ENCODE data around the gene TSC22D4. TPM values are rescaled to one million over a fixed set of nuclear protein-coding genes. Genes with fewer than 3 reads are reported as not detected.

TSC22D4 gene
- total and polyA plus RNA-seq, 7 experiments from 2014 or later: 23.7 to 124 (median 112) TPM

GRCh38 chr7:100430493-100431285 is 48.3 kb downstream of the TSC22D4 start:
- Mint-ChIP-seq H3K9me3 (peaks cover 0 to 20% (median 0%) of the 10 kb centered on the region in 11 donors), H3K36me3 (peaks cover 0 to 32% (median 13%) of the 10 kb centered on the region in 5 donors), H3K27me3 (peaks cover 0 to 24% (median 0%) of the 10 kb centered on the region in 5 donors), H3K4me3 (peak overlapping the region; percentile 81 to 97 (median 86)), H3K27ac (peak overlapping the region; percentile 77 to 100 (median 91)), H3K4me1 (peaks cover 33 to 69% (median 54%) of the 10 kb centered on the region in 7 donors)
- peak overlapping the region; percentile 97 for H3K27ac ChIP-seq (ENCODE audit: low read depth, low read length)
- H3K4me3 ChIP-seq (ENCODE audit: low read length): peak overlapping the region; percentile 88
- H3K4me1 ChIP-seq (ENCODE audit: control insufficient read depth in 2 of 2, insufficient read depth in 2 of 2, low read length in 2 of 2): peaks cover 32 to 44% of the 10 kb centered on the region in 2 donors
- H3K27me3 ChIP-seq (ENCODE audit: control insufficient read depth in 2 of 2, insufficient read depth in 2 of 2, low read length in 2 of 2): no peaks in the 10 kb centered on the region
- intact Hi-C loops (cut with micrococcal nuclease): loop anchor here in 1 of 2 donors (10.0 kb wide), 1 partner anchor 894 kb away; the partner anchor contains the start of gene IFT22
- DNase-seq (peak in 3 of 9 donors; percentile 25 to 41 (median 25)), ATAC-seq (no peak)
- POLR2A ChIA-PET: interaction anchor here (0.6 to 4.1 kb wide), 20 partner anchors 7 to 743 kb away, joined by 3 to 58 read pairs (median 4); partner anchors contain the start of genes FBXO24, LRCH4, MCM7 and POP7
- CTCF ChIA-PET: no interaction called here
- H3K9me3 ChIP-seq (ENCODE audit: control insufficient read depth in 2 of 3, low read length in 3 of 3): no peaks in the 10 kb centered on the region
- H3K36me3 ChIP-seq (ENCODE audit: control insufficient read depth in 2 of 3, insufficient read depth in 3 of 3, low read length in 3 of 3): peaks cover 0 to 38% (median 3%) of the 10 kb centered on the region in 3 experiments

DNA sequence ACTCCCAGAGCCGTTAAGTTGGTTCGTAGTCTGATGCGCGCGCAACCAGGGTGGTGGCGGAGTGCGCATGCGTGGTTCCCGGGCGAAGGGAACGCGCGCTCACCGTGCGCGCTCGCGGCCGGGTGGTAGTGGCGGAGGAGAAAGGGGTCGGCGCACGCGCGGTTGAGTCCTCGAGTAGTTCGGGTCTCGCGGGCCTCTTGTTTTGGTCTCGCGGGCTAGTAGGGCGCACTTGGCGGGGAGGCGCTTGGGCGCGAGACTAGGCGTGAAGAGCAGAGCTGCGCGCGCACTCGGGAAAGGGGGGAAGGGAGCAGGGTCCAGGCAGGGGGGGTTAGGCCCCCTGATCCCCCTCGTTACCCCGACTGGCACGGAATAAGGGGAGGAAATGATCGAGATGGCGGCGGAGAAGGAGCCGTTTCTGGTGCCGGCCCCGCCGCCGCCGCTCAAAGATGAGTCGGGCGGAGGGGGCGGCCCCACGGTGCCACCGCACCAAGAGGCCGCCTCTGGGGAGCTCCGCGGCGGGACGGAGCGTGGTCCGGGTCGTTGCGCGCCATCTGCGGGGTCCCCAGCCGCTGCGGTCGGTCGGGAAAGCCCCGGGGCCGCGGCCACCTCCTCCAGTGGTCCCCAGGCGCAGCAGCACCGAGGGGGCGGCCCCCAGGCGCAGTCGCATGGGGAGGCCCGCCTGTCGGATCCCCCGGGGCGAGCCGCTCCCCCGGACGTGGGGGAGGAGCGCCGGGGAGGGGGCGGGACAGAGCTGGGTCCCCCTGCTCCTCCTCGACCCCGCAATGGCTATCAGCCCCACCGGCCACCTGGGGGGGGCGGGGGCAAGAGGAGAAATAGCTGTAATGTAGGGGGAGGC is 49.1 kb downstream of the TSC22D4 start, which contains the start of gene MEPCE:
TSS of gene MEPCE (plus strand) at position 195 of the 856 bp plus-strand sequence. CDS start at position 383, 188 bp downstream.
- H3K27ac Mint-ChIP-seq: peak within 1 kb of the TSS; percentile 99 to 100 (median 100)
- DNase-seq: peak; percentile 94 to 98 (median 97)

DNA sequence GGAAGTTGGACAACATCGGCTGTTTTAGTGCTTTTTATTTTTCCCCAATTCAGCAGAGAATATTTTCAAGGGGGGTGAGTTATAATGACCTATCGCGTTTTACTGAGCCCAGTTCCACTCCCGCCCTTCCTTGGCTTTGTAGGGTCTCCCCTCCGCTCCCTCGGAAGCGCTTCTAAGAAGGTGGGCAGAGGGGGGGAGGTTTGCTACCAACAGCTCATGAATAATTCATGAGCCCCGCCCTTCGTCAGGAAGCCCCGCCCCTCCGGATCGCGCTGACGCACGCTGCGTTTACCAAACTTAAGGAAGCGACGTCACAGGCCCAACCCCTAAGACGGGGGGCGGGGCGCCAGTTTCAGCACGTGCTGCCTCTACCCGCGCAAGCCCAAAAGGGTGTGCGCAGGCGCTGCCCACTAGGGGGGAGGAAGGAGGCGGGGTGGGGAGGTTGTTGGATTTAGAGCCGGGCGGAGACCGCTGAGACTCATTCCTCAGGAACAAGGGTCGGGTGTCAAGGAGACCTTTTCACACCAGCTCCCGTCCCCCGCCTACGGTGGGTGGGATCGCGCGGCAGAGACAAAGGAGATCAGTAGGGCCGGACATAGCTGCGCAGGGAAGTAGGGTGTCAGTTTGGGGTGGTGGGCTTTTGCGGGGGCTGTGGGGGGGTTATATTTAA is 49.9 kb downstream of the TSC22D4 start:
- POLR2A ChIA-PET: interaction anchor here (0.6 to 4.1 kb wide), 46 partner anchors 8 to 1020 kb away, joined by 3 to 58 read pairs (median 6); partner anchors contain the start of genes AP4M1, ATP5MF, BUD31 and CNPY4
- peaks cover 22 to 56% (median 42%) of the 10 kb centered on the region in 7 donors for H3K4me1 Mint-ChIP-seq
- intact Hi-C loops (cut with micrococcal nuclease): loop anchor here (1.0 to 10.0 kb wide), 41 partner anchors 7 to 954 kb away; partner anchors contain the start of genes AP4M1 (in 2 of the 2), CNPY4 (in 2 of the 2), FBXO24 (in 2 of the 2) and GPC2 (in 2 of the 2)

More for the DNA sequence above, 49.1 kb downstream of the TSC22D4 start, which contains the start of gene MEPCE:
- H3K27me3 ChIP-seq (ENCODE audit: control insufficient read depth in 2 of 2, insufficient read depth in 2 of 2, low read length in 2 of 2): no peaks in the 10 kb centered on the region
- H3K4me1 Mint-ChIP-seq: peaks cover 28 to 64% (median 50%) of the 10 kb centered on the region in 7 donors
- peak within 1 kb of the TSS; percentile 88 for H3K4me3 ChIP-seq (ENCODE audit: low read length)
- intact Hi-C loops (cut with micrococcal nuclease): loop anchor here (1.0 to 10.0 kb wide), 32 partner anchors 20 to 955 kb away; partner anchors contain the start of genes FBXO24 (in 2 of the 2), GPC2 (in 2 of the 2), LRCH4 (in 2 of the 2) and MOSPD3 (in 2 of the 2)
- H3K27ac ChIP-seq (ENCODE audit: low read depth, low read length): peak within 1 kb of the TSS; percentile 97
- H3K36me3 Mint-ChIP-seq: peaks cover 0 to 25% (median 12%) of the 10 kb centered on the region in 5 donors
- peak within 1 kb of the TSS; percentile 93 to 100 (median 98) for H3K4me3 Mint-ChIP-seq
- ATAC-seq: peak; percentile 55
- POLR2A ChIA-PET: interaction anchor here (0.6 to 4.1 kb wide), 42 partner anchors 8 to 1021 kb away, joined by 3 to 58 read pairs (median 5); partner anchors contain the start of genes BUD31, CNPY4, COPS6 and FBXO24
- no peaks in the 10 kb centered on the region for H3K9me3 ChIP-seq (ENCODE audit: control insufficient read depth in 2 of 3, low read length in 3 of 3)
- peaks cover 0 to 24% (median 0%) of the 10 kb centered on the region in 5 donors for H3K27me3 Mint-ChIP-seq
- CTCF ChIA-PET: interaction anchor here (1.0 kb wide), 1 partner anchor 22 kb away, joined by 3 read pairs; no protein-coding TSS in a partner anchor
- H3K9me3 Mint-ChIP-seq: peaks cover 0 to 20% (median 0%) of the 10 kb centered on the region in 11 donors
- peaks cover 0 to 36% (median 3%) of the 10 kb centered on the region in 3 experiments for H3K36me3 ChIP-seq (ENCODE audit: control insufficient read depth in 2 of 3, insufficient read depth in 3 of 3, low read length in 3 of 3)
- peaks cover 26 to 37% of the 10 kb centered on the region in 2 donors for H3K4me1 ChIP-seq (ENCODE audit: control insufficient read depth in 2 of 2, insufficient read depth in 2 of 2, low read length in 2 of 2)

DNA sequence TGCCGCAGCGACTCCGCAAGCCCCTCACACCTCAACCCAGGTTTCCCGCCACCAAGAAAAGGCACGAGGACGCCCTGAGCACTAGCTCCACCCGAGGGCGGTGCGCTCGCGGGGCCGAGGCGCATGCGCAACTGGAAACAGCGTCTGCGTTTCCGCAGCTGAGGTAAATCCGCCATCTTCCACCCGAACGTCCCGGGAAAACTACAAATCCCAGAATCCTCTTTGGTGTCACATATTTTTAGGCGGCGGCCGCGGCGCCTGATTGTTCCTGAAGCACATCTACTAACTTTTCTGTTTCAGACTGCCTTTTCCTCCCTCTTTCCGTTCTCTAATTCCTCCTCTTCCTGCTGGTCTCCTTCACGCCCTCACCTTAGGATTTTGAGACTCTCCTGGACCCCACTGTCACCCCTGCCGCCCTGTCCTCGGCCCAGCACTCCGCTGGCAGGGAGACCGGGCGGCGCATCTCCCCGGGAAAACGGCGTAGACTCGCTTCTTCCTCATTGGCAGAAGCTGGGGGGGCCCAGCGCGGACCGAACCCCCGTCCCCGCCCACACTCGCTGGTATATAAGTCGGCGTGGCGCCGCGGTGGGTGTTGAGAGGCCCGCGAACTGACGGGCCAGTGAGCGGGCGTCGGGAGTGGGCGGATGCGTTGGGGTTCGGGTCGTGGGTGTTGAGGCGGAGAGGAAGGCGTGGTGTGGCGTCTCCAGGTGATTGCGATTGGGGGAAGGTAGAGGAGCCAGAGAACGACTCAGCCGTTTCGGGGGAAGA is 50.6 kb downstream of the TSC22D4 start, which contains the start of gene ZCWPW1:
TSS of gene ZCWPW1 (minus strand) at position 505 of the 768 bp plus-strand sequence. CDS start 8,054 bp downstream, outside the sequence.
- H3K4me3 ChIP-seq (ENCODE audit: low read length): peak within 1 kb of the TSS; percentile 88
- H3K9me3 Mint-ChIP-seq: peaks cover 0 to 18% (median 0%) of the 10 kb centered on the region in 11 donors
- peak within 1 kb of the TSS; percentile 97 for H3K27ac ChIP-seq (ENCODE audit: low read depth, low read length)
- peak; percentile 96 to 98 (median 97) for DNase-seq
- H3K9me3 ChIP-seq (ENCODE audit: control insufficient read depth in 2 of 3, low read length in 3 of 3): no peaks in the 10 kb centered on the region
- POLR2A ChIA-PET: interaction anchor here (0.6 to 4.1 kb wide), 47 partner anchors 8 to 1020 kb away, joined by 3 to 58 read pairs (median 5); partner anchors contain the start of genes AP4M1, ATP5MF, BUD31 and CNPY4
- peaks cover 15 to 49% (median 35%) of the 10 kb centered on the region in 7 donors for H3K4me1 Mint-ChIP-seq
- peak; percentile 71 for ATAC-seq
- CTCF ChIA-PET: interaction anchor here (0.6 to 1.0 kb wide), 3 partner anchors 21 to 158 kb away, joined by 3 to 5 read pairs (median 3); partner anchors contain the start of genes FBXO24 and LRCH4
- H3K27ac Mint-ChIP-seq: peak within 1 kb of the TSS; percentile 99 to 100 (median 100)
- H3K36me3 ChIP-seq (ENCODE audit: control insufficient read depth in 2 of 3, insufficient read depth in 3 of 3, low read length in 3 of 3): peaks cover 0 to 23% (median 0%) of the 10 kb centered on the region in 3 experiments
- peak within 1 kb of the TSS; percentile 93 to 100 (median 97) for H3K4me3 Mint-ChIP-seq
- peaks cover 0 to 13% (median 6%) of the 10 kb centered on the region in 5 donors for H3K36me3 Mint-ChIP-seq
- intact Hi-C loops (cut with micrococcal nuclease): loop anchor here (1.0 to 10.0 kb wide), 29 partner anchors 8 to 954 kb away; partner anchors contain the start of genes AP4M1 (in 2 of the 2), CNPY4 (in 2 of the 2), MCM7 (in 2 of the 2) and POP7 (in 2 of the 2)
- H3K27me3 Mint-ChIP-seq: peaks cover 0 to 24% (median 0%) of the 10 kb centered on the region in 5 donors
- no peaks in the 10 kb centered on the region for H3K27me3 ChIP-seq (ENCODE audit: control insufficient read depth in 2 of 2, insufficient read depth in 2 of 2, low read length in 2 of 2)
- H3K4me1 ChIP-seq (ENCODE audit: control insufficient read depth in 2 of 2, insufficient read depth in 2 of 2, low read length in 2 of 2): peaks cover 22 to 24% of the 10 kb centered on the region in 2 donors

More for the DNA sequence above, 49.9 kb downstream of the TSC22D4 start:
- DNase-seq (peak; percentile 100), ATAC-seq (peak; percentile 76)
- Mint-ChIP-seq H3K9me3 (peaks cover 0 to 18% (median 0%) of the 10 kb centered on the region in 11 donors), H3K36me3 (peaks cover 0 to 18% (median 7%) of the 10 kb centered on the region in 5 donors), H3K27me3 (peaks cover 0 to 24% (median 0%) of the 10 kb centered on the region in 5 donors), H3K27ac (peak overlapping the region; percentile 99 to 100 (median 100)), H3K4me3 (peak overlapping the region; percentile 93 to 100 (median 97))
- CTCF ChIA-PET: interaction anchor here (0.6 to 1.0 kb wide), 3 partner anchors 21 to 157 kb away, joined by 3 to 5 read pairs (median 3); partner anchors contain the start of genes FBXO24 and LRCH4
- Histone ChIP-seq H3K4me3 (ENCODE audit: low read length) (peak overlapping the region; percentile 88), H3K36me3 (ENCODE audit: control insufficient read depth in 2 of 3, insufficient read depth in 3 of 3, low read length in 3 of 3) (peaks cover 0 to 30% (median 2%) of the 10 kb centered on the region in 3 experiments), H3K9me3 (ENCODE audit: control insufficient read depth in 2 of 3, low read length in 3 of 3) (no peaks in the 10 kb centered on the region), H3K27ac (ENCODE audit: low read depth, low read length) (peak overlapping the region; percentile 97), H3K4me1 (ENCODE audit: control insufficient read depth in 2 of 2, insufficient read depth in 2 of 2, low read length in 2 of 2) (peaks cover 22 to 29% of the 10 kb centered on the region in 2 donors), H3K27me3 (ENCODE audit: control insufficient read depth in 2 of 2, insufficient read depth in 2 of 2, low read length in 2 of 2) (no peaks in the 10 kb centered on the region)

Measured in naive thymus-derived CD4-positive, alpha-beta T cell (primary cell).